Measurements from ENCODE around the gene CFB. TPM values are rescaled to one million over a fixed set of nuclear protein-coding genes. Genes with fewer than 3 reads are reported as not detected.

CFB gene
- total and polyA plus RNA-seq, 2 of the 13 experiments (the other 11 are each of a cell fraction or from before 2014, with no cell fraction given): 171 to 513 TPM

DNA sequence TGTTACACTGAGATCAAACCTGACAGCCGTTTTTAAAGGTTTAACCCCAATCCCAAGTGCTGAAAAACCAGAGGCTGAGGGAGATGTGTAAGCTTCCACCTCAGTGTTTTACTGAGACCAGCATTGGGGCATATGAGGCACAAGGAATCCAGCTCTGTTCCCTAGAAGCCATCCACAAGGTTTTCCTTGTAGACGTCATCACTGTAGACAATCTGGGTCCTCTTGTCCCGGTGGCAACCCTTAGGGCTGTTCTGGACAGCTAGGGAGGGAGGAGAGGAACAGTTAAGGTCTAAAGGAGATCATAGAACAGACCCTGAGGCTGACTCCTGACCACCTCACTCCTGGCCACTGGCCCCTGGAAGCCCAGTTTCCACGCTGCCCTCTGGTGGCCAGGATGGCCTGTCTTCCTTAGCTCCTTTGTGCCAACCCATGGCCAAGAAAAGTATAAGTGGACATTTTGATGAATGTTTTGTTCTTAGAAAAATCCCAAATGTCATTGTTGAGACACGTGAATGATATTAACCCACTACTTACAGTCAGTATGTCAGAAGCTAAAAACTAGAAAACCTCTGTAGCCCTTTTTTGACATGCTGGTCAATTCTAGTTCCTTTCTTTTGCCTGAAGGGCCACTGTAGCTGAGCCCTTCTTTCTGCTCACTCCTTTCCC, 6.4 kb downstream of the CFB start (continued):
- TF ChIP-seq, protein P1, sequence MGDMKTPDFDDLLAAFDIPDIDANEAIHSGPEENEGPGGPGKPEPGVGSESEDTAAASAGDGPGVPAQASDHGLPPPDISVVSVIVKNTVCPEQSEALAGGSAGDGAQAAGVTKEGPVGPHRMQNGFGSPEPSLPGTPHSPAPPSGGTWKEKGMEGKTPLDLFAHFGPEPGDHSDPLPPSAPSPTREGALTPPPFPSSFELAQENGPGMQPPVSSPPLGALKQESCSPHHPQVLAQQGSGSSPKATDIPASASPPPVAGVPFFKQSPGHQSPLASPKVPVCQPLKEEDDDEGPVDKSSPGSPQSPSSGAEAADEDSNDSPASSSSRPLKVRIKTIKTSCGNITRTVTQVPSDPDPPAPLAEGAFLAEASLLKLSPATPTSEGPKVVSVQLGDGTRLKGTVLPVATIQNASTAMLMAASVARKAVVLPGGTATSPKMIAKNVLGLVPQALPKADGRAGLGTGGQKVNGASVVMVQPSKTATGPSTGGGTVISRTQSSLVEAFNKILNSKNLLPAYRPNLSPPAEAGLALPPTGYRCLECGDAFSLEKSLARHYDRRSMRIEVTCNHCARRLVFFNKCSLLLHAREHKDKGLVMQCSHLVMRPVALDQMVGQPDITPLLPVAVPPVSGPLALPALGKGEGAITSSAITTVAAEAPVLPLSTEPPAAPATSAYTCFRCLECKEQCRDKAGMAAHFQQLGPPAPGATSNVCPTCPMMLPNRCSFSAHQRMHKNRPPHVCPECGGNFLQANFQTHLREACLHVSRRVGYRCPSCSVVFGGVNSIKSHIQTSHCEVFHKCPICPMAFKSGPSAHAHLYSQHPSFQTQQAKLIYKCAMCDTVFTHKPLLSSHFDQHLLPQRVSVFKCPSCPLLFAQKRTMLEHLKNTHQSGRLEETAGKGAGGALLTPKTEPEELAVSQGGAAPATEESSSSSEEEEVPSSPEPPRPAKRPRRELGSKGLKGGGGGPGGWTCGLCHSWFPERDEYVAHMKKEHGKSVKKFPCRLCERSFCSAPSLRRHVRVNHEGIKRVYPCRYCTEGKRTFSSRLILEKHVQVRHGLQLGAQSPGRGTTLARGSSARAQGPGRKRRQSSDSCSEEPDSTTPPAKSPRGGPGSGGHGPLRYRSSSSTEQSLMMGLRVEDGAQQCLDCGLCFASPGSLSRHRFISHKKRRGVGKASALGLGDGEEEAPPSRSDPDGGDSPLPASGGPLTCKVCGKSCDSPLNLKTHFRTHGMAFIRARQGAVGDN (CRISPR knock-in tag; IDR thresholded peaks at IDR 0.05): no peak
- TF ChIP-seq, protein P2, sequence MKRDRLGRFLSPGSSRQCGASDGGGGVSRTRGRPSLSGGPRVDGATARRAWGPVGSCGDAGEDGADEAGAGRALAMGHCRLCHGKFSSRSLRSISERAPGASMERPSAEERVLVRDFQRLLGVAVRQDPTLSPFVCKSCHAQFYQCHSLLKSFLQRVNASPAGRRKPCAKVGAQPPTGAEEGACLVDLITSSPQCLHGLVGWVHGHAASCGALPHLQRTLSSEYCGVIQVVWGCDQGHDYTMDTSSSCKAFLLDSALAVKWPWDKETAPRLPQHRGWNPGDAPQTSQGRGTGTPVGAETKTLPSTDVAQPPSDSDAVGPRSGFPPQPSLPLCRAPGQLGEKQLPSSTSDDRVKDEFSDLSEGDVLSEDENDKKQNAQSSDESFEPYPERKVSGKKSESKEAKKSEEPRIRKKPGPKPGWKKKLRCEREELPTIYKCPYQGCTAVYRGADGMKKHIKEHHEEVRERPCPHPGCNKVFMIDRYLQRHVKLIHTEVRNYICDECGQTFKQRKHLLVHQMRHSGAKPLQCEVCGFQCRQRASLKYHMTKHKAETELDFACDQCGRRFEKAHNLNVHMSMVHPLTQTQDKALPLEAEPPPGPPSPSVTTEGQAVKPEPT (CRISPR knock-in tag; IDR thresholded peaks at IDR 0.05; ENCODE audit: low read depth): 0 out of 2 replicates have a peak, but pooled peaks have one; percentile 25
- TF ChIP-seq POLR2G (IDR thresholded peaks at IDR 0.05; ENCODE audit: low read depth, low read length): peak; percentile 19; the same call in 1 of the 2 replicates
- TF ChIP-seq PITX1 (CRISPR knock-in tag; IDR thresholded peaks at IDR 0.05): no peak
- TF ChIP-seq, protein P3, sequence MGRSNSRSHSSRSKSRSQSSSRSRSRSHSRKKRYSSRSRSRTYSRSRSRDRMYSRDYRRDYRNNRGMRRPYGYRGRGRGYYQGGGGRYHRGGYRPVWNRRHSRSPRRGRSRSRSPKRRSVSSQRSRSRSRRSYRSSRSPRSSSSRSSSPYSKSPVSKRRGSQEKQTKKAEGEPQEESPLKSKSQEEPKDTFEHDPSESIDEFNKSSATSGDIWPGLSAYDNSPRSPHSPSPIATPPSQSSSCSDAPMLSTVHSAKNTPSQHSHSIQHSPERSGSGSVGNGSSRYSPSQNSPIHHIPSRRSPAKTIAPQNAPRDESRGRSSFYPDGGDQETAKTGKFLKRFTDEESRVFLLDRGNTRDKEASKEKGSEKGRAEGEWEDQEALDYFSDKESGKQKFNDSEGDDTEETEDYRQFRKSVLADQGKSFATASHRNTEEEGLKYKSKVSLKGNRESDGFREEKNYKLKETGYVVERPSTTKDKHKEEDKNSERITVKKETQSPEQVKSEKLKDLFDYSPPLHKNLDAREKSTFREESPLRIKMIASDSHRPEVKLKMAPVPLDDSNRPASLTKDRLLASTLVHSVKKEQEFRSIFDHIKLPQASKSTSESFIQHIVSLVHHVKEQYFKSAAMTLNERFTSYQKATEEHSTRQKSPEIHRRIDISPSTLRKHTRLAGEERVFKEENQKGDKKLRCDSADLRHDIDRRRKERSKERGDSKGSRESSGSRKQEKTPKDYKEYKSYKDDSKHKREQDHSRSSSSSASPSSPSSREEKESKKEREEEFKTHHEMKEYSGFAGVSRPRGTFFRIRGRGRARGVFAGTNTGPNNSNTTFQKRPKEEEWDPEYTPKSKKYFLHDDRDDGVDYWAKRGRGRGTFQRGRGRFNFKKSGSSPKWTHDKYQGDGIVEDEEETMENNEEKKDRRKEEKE (IDR thresholded peaks at IDR 0.05): no peak
- TF ChIP-seq SRF (IDR thresholded peaks at IDR 0.05; ENCODE audit: low read depth, low read length): no peak
- peak; percentile 31; the same call in 1 of the 2 replicates for TF ChIP-seq PAF1 (CRISPR knock-in tag; IDR thresholded peaks at IDR 0.05)
- TF ChIP-seq, protein P4, sequence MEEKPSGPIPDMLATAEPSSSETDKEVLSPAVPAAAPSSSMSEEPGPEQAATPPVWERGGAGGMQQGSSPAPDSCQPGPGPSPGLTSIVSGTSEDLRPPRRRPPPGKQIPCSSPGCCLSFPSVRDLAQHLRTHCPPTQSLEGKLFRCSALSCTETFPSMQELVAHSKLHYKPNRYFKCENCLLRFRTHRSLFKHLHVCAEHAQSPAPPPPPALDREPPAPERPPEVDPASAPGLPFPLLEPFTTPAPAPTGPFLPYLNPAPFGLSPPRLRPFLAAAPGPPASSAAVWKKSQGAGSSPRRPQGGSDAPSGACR (CRISPR knock-in tag; IDR thresholded peaks at IDR 0.05): no peak; the same call in 1 of the 2 replicates
- no peak for TF ChIP-seq REPIN1 (CRISPR knock-in tag; IDR thresholded peaks at IDR 0.05; ENCODE audit: borderline replicate concordance, low read depth)
- no peak for TF ChIP-seq ZNF570 (CRISPR knock-in tag; IDR thresholded peaks at IDR 0.05; ENCODE audit: borderline replicate concordance)
- TF ChIP-seq ZNF382 (CRISPR knock-in tag; IDR thresholded peaks at IDR 0.05; ENCODE audit: borderline replicate concordance): no peak
- TF ChIP-seq, protein P5, sequence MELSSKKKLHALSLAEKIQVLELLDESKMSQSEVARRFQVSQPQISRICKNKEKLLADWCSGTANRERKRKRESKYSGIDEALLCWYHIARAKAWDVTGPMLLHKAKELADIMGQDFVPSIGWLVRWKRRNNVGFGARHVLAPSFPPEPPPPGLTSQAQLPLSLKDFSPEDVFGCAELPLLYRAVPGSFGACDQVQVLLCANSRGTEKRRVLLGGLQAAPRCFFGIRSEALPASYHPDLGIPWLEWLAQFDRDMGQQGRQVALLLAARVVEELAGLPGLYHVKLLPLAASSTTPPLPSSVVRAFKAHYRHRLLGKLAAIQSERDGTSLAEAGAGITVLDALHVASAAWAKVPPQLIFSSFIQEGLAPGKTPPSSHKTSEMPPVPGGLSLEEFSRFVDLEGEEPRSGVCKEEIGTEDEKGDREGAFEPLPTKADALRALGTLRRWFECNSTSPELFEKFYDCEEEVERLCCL (CRISPR knock-in tag; IDR thresholded peaks at IDR 0.05; ENCODE audit: borderline replicate concordance): no peak
- no peak for TF ChIP-seq ZNF616 (CRISPR knock-in tag; IDR thresholded peaks at IDR 0.05; ENCODE audit: low read depth)
- TF ChIP-seq YY1 (IDR thresholded peaks at IDR 0.05; ENCODE audit: insufficient read depth, insufficient replicate concordance, low read depth, low read length): no peak
- TF ChIP-seq, protein P6, sequence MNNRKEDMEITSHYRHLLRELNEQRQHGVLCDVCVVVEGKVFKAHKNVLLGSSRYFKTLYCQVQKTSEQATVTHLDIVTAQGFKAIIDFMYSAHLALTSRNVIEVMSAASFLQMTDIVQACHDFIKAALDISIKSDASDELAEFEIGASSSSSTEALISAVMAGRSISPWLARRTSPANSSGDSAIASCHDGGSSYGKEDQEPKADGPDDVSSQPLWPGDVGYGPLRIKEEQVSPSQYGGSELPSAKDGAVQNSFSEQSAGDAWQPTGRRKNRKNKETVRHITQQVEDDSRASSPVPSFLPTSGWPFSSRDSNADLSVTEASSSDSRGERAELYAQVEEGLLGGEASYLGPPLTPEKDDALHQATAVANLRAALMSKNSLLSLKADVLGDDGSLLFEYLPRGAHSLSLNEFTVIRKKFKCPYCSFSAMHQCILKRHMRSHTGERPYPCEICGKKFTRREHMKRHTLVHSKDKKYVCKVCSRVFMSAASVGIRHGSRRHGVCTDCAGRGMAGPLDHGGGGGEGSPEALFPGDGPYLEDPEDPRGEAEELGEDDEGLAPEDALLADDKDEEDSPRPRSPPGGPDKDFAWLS (CRISPR knock-in tag; IDR thresholded peaks at IDR 0.05; ENCODE audit: borderline replicate concordance): no peak
